PC-3 (cell line): ENCODE data around the gene ZNF624.
"Not testable (repeated sequence)": the region's sequence is repeated elsewhere in the genome, so short reads cannot be mapped to it uniquely, and the experiment has no call there.

Experiments
- CTCF ChIP-seq: fragments of 300-600 bp; sonication (generic); conservative IDR thresholded peaks from 2 replicates; pipeline ENCODE4 v1.5.1; 2017; ENCODE audit warnings: antibody characterized with exemption, low read depth, mild to moderate bottlenecking, low read length
- EZH2 ChIP-seq: fragments of 300-600 bp; sonication (generic); IDR thresholded peaks from one replicate; pipeline ENCODE4 v1.6.1; 2017; ENCODE audit warnings: antibody characterized with exemption, mild to moderate bottlenecking, low read length; ENCODE audit not compliant: unreplicated experiment

- TF ChIP-seq EZH2, CTCF: not testable (repeated sequence)
These were observed 32.4 kb upstream of the ZNF624 start for GRCh38 chr17:16686019-16686418.
